ENCODE data around the gene SETD2. TPM values are rescaled to one million over a fixed set of nuclear protein-coding genes. Genes with fewer than 3 reads are reported as not detected.
"Not testable (repeated sequence)": the region's sequence is repeated elsewhere in the genome, so short reads cannot be mapped to it uniquely, and the experiment has no call there.

SETD2 gene
- total RNA-seq, 1 donor = 121 TPM

DNA sequence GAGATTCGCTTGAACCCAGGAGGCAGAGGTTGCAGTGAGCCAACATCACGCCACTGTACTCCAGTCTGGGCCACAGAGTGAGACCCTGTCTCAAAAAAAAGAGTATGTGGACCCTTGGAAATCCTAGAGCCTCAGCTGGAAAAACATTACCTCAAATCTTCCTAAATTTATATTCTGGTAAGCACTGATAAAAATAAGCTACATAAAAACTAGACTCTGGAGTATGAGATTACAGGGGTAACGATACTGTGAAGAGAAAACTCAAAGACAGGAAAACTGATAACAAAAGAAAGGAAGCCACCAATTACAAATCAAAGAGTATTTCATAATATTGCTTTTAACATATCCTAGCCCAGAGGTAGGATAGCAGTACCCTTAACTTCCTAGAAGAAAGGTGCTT, 30.3 kb downstream of the SETD2 start:
- Histone ChIP-seq H3K4me3 (ENCODE audit: low read length) (no peak overlapping the region), H3K4me1 (ENCODE audit: insufficient read depth, low read length) (peaks cover 28% of the 10 kb centered on the region), H3K27me3 (ENCODE audit: insufficient read depth, low read length) (no peaks in the 10 kb centered on the region), H3K9me3 (ENCODE audit: low read depth, low read length) (no peaks in the 10 kb centered on the region)

DNA sequence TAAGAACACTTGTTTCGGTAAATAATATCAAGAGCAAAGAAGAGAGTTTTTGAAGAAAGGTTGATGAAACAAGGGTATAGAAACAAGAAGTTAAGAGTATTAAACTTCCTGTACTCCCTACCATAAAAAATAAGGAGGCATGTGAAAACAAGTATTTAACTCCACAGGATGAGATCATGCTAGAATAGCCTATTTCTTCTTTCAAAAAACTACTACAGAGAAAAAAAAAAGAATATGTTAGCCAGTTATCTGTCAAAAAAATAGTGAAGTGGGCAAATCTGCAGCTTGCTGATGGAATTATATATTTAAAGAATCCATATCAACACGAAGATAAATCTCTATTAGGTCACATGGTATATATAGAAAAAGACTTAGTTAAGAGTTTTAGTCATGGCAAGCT, 33.4 kb downstream of the SETD2 start:
- Histone ChIP-seq H3K4me1 (ENCODE audit: insufficient read depth, low read length) (peaks cover 28% of the 10 kb centered on the region), H3K4me3 (ENCODE audit: low read length) (no peak overlapping the region), H3K9me3 (ENCODE audit: low read depth, low read length) (no peaks in the 10 kb centered on the region), H3K27me3 (ENCODE audit: insufficient read depth, low read length) (no peaks in the 10 kb centered on the region)

DNA sequence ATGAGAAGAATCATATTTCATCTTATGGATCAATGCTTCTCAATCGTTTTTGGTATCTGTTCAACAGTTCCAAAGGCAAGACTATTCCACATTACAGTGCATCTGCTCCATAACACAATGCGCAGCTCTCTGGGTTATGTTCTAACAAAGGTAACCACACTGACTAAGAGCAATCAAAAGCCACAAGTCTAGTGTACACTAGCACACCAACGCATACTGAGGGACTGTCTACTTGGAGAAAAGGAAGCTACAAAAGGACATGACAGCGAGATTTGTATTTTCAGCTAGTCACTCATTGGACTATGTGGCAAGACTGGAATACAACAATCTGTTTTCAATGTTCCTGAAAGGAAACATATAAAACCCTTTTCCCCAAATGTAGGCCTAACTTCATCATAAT, 35.8 kb downstream of the SETD2 start:
- Histone ChIP-seq H3K9me3 (ENCODE audit: low read depth, low read length) (no peaks in the 10 kb centered on the region), H3K27me3 (ENCODE audit: insufficient read depth, low read length) (no peaks in the 10 kb centered on the region)

DNA sequence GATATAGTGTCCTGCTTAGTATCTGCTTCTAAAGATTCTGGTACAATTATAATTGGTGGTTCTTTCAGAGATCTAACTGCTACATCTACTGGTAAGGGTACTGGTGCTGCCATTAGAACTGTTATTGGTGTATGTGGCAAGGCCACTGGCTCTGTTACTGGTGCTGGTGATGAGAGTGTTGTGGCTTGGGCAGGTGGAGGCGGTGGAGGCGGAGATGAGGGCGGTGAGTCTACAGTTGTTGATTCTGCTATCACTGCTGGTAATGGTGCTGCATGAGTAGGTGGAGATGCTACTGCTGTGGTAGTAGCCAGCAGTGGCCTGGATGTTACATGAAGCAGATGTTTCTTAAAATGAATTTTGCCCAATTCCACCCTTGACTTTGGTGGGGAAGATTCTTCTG, 40.1 kb downstream of the SETD2 start:
- H3K4me3 ChIP-seq (ENCODE audit: low read length) = no peak overlapping the region
- H3K4me1 ChIP-seq (ENCODE audit: insufficient read depth, low read length) = no peaks in the 10 kb centered on the region
- H3K27me3 ChIP-seq (ENCODE audit: insufficient read depth, low read length) = no peaks in the 10 kb centered on the region
- no peaks in the 10 kb centered on the region for H3K9me3 ChIP-seq (ENCODE audit: low read depth, low read length)

More for the DNA sequence above, 35.8 kb downstream of the SETD2 start:
- H3K4me1 ChIP-seq (ENCODE audit: insufficient read depth, low read length) = peaks cover 5% of the 10 kb centered on the region
- no peak overlapping the region for H3K4me3 ChIP-seq (ENCODE audit: low read length)

DNA sequence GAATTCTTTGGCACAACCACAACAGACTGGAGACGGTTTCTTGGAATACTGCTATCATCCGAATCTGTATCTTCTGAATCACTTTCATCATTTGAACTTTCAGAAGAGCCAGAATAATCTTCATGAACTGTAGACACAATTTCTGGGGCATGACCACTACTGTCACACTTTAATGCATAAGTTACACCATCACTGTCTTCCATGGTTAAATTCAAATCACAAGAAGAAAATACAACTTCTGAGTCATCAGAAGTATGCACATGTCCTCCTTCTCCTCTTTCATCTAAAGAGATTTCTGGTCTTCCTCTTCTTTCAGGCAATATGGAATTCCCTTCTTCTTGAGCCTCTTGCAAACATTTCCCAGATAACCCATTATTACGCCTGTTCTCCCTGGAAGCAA, 42.5 kb downstream of the SETD2 start:
- no peak overlapping the region for H3K4me3 ChIP-seq (ENCODE audit: low read length)
- H3K27me3 ChIP-seq (ENCODE audit: insufficient read depth, low read length) = no peaks in the 10 kb centered on the region
- H3K4me1 ChIP-seq (ENCODE audit: insufficient read depth, low read length) = no peaks in the 10 kb centered on the region
- H3K9me3 ChIP-seq (ENCODE audit: low read depth, low read length) = no peaks in the 10 kb centered on the region

DNA sequence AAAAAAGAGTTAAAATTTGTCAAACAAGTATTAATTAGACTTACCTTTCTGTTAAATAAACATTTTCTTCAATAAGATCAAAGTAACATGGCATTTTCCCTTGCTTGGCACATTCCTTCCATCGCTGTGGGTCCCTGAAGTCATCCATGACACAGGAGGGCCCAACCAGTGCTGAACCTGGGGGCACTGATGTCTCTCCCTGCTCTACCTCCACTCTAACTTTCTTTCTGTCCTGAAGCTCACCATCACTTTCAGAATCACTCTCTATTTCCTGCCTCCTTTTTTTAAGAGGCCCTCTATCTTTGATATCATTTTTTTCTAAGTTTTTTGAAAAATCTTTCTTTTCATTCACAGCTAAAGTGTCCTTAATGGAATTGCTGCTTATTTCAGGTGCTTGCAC, 43.8 kb downstream of the SETD2 start:
- no peak overlapping the region for H3K4me3 ChIP-seq (ENCODE audit: low read length)
- H3K9me3 ChIP-seq (ENCODE audit: low read depth, low read length) = no peaks in the 10 kb centered on the region
- H3K27me3 ChIP-seq (ENCODE audit: insufficient read depth, low read length) = no peaks in the 10 kb centered on the region
- no peaks in the 10 kb centered on the region for H3K4me1 ChIP-seq (ENCODE audit: insufficient read depth, low read length)

DNA sequence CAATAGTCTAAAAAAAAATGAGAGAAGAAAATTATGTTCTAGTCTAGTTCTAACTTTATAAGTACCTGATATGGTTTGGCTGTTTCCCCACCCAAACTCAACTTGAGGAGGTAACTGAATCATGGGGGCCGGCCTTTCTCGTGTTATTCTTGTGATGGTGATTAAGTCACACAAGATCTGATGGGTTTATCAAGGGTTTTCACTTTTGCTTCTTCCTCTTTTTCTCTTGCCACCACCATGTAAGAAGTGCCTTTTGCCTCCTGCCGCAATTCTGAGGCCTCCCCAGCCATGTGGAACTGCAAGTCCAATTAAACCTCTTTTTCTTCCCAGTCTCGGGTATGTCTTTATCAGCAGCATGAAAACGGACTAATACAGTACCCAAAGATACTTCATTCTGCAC, 44.5 kb downstream of the SETD2 start:
- not testable (repeated sequence) for H3K4me1 ChIP-seq (ENCODE audit: insufficient read depth, low read length); H3K4me3 ChIP-seq (ENCODE audit: low read length); H3K9me3 ChIP-seq (ENCODE audit: low read depth, low read length); H3K27me3 ChIP-seq (ENCODE audit: insufficient read depth, low read length)

DNA sequence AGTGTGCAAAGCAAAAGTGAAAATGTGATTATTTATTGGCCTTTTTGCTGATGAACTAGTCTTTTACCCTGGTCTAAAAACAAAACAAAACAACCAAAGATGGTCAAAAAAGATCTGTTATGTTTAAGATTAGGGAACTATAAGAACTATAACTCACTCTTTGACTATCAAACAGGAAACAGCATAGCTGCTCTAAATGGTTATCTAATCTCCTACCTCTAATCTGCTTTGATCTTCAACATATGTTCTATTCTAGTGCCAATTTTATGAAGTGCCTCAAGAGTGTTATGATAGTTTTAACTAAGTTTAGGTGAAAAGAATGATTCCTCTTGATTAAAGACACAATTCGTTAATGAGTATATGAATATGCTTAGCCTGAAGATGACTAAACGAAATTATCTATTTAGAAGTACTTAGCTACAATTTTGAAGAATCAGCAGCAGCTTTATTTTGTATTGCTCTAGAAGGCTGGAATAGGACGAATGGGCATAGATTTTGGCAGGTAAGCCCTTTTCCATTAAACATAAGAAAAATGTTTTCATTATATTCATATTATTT, 46.0 kb downstream of the SETD2 start:
- H3K9me3 ChIP-seq (ENCODE audit: low read depth, low read length) = no peaks in the 10 kb centered on the region
- H3K4me1 ChIP-seq (ENCODE audit: insufficient read depth, low read length) = no peaks in the 10 kb centered on the region
- no peak overlapping the region for H3K4me3 ChIP-seq (ENCODE audit: low read length)
- no peaks in the 10 kb centered on the region for H3K27me3 ChIP-seq (ENCODE audit: insufficient read depth, low read length)

DNA sequence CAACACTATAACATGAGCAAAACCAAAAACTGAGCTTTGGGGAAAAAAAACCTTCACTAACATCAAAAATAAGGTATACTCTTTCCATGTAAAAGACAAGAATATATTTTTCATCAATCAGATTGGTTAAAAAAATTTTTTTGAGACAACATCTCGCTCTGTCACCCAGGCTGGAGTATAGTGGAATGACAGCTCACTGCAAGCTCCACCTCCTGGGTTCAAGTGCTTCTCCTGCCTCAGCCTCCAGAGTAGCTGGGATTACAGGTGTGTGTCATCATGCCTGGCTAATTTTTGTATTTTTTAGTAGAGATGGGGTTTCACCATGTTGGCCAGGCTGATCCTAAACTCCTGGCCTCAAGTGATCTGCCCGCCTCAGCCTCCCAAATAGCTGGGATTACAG, 48.4 kb downstream of the SETD2 start:
- H3K4me3 ChIP-seq (ENCODE audit: low read length); H3K4me1 ChIP-seq (ENCODE audit: insufficient read depth, low read length); H3K27me3 ChIP-seq (ENCODE audit: insufficient read depth, low read length): not testable (repeated sequence)

DNA sequence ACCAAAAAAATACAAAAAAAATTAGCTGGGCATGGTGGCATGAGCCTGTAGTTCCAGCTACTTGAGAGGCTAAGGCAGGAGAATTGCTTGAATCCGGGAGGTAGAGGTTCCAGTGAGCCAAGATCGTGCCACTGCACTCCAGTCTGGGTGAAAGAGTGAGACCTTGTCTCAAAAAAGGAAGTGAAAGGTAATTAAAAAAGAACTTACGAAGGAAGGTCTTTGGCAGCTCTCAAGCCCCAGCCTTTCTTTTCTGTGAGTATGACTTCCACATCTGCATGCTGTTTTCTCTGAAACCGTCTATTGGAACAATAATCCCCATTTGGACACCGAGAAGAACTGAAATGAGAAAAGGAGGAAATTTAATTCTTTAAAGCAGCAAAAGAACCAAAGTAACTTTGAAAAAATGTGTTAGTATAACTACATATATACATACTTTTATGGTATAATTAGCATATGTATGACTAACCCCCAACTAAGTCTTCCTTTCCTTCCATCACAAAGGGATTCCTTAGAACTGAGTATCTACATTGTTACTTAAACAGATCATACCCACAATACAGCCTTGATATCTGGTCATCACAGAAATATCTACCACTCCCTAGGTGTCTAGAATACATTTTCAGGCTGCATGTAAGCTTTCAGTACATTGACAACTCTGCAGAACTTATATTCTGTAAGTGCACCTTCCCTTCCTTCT, 50.1 kb downstream of the SETD2 start:
- Histone ChIP-seq H3K27me3 (ENCODE audit: insufficient read depth, low read length) (no peaks in the 10 kb centered on the region), H3K4me3 (ENCODE audit: low read length) (no peak overlapping the region), H3K9me3 (ENCODE audit: low read depth, low read length) (no peaks in the 10 kb centered on the region), H3K4me1 (ENCODE audit: insufficient read depth, low read length) (no peaks in the 10 kb centered on the region)

More for the DNA sequence above, 48.4 kb downstream of the SETD2 start:
- H3K9me3 ChIP-seq (ENCODE audit: low read depth, low read length) = not testable (repeated sequence)

DNA sequence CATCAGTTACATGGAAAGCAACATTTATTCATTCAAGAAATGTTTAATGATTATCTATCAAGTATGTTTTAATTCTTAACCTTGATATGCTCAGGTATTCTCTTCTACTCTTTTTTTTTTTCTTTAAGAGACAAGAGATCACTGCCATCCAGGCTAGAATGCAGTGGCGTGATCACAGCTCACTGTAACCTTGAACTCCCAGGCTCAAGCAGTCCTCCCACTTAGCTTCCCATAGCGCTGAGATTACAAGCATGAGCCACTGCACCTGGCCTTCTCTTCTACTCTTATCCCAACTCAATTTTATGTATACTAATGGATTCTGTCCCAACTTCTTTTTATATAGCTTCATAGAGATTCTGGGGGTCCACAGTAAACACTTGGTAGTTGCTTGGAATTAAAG, 50.9 kb downstream of the SETD2 start:
- Histone ChIP-seq H3K27me3 (ENCODE audit: insufficient read depth, low read length) (no peaks in the 10 kb centered on the region), H3K9me3 (ENCODE audit: low read depth, low read length) (no peaks in the 10 kb centered on the region), H3K4me1 (ENCODE audit: insufficient read depth, low read length) (no peaks in the 10 kb centered on the region), H3K4me3 (ENCODE audit: low read length) (no peak overlapping the region)

DNA sequence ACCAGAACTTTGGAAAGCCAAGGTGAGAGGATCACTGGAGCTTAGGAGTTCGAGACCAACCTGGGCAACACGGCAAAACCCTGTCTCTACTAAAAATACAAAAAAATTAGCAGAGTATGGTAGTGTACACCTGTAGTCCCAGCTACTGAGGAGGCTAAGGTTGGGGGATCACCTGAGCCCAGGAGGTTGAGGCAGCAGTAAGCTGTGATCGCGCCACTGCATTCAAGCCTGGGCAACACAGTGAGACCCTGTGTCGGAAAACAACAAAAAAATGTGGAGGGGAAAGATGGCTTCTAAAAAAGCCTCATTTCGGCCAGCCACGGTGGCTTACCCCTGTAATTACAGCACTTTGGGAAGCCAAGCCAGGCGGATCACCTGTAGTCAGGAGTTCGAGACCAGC, 54.5 kb downstream of the SETD2 start:
- no peaks in the 10 kb centered on the region for H3K9me3 ChIP-seq (ENCODE audit: low read depth, low read length)
- H3K4me3 ChIP-seq (ENCODE audit: low read length) = no peak overlapping the region
- no peaks in the 10 kb centered on the region for H3K27me3 ChIP-seq (ENCODE audit: insufficient read depth, low read length)
- H3K4me1 ChIP-seq (ENCODE audit: insufficient read depth, low read length) = no peaks in the 10 kb centered on the region

DNA sequence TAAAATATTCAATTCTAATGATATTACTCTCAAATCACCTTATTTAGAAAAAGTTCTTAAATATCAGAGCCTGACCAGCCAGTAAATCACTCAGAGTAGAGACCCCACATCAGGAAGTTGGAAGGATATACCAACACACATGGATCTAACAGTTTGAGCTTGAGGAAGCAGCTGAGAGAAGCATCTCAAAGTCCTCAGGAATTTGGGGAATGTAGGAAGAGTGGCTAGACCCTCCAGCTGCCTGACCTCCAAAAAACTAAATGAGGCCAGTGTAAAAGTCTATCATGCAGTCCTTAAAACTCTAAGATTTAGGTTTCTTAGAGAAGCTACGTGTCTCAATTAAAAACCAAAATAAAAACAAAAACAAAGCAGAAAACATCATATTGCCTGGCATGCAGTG, 55.4 kb downstream of the SETD2 start:
- H3K9me3 ChIP-seq (ENCODE audit: low read depth, low read length) = no peaks in the 10 kb centered on the region
- H3K27me3 ChIP-seq (ENCODE audit: insufficient read depth, low read length) = no peaks in the 10 kb centered on the region
- H3K4me1 ChIP-seq (ENCODE audit: insufficient read depth, low read length) = no peaks in the 10 kb centered on the region
- no peak overlapping the region for H3K4me3 ChIP-seq (ENCODE audit: low read length)

DNA sequence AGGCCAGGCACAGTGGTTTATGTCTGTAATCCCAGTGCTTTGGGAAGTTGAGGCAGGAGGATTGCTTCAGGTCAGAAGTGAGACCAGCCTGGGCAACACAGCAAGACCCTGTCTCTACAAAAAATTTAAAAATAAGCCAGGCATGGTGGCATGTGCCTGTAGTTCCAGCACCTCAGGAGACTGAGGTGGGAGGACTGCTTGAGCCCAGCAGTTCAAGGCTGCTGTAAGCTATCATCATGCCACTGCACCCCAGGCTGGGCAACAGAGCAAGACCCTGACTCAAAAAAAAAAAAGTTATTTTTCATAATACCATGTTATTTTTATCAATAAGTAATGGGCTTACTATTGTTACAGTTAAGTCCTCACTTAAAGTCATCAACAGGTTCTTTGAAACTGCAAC, 59.7 kb downstream of the SETD2 start:
- Histone ChIP-seq H3K4me1 (ENCODE audit: insufficient read depth, low read length) (no peaks in the 10 kb centered on the region), H3K9me3 (ENCODE audit: low read depth, low read length) (no peaks in the 10 kb centered on the region), H3K4me3 (ENCODE audit: low read length) (no peak overlapping the region), H3K27me3 (ENCODE audit: insufficient read depth, low read length) (no peaks in the 10 kb centered on the region)

DNA sequence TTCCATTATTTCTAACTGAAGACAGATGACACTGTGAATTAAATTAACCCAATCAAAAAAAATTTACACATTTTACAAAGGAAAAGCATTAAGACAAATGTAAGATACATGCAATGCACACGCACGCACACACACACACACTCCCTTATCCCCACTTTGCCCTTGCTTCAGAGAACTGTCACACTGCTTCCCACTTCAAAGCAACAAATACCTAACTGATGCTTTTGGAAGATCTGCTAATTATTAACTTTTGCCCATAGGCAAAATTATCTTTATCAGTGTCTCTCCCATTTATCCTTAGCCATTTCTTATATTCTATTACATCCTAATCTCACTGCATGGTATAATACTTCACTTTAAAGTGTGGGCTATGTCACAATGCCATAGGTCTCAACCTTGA, 60.3 kb downstream of the SETD2 start:
- Histone ChIP-seq H3K4me1 (ENCODE audit: insufficient read depth, low read length) (no peaks in the 10 kb centered on the region), H3K9me3 (ENCODE audit: low read depth, low read length) (no peaks in the 10 kb centered on the region), H3K27me3 (ENCODE audit: insufficient read depth, low read length) (no peaks in the 10 kb centered on the region), H3K4me3 (ENCODE audit: low read length) (no peak overlapping the region)

DNA sequence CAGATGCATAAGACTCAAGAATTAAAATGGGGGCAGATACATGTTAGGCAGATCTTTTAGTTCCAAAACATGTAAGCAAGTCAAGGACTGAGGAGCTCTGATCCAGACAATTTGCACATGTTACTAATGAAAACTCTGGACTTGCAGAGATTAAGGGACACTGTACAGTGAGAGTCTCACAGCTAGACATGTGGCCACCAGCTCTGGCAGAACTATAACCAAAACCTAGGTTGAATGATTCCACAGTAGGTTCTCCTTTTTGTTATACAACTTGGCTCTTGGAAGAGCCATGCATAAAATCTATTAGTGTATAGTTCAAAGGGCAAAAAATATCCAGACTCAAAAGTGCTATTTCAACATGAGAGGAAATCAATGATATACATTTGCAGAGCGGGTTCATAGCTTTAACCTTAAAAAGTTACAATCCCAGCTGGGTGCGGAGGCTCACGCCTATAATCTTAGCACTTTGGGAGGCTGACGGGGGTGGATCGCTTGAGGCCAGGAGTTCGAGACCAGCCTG, 61.8 kb downstream of the SETD2 start:
- Histone ChIP-seq H3K4me3 (ENCODE audit: low read length) (no peak overlapping the region), H3K9me3 (ENCODE audit: low read depth, low read length) (no peaks in the 10 kb centered on the region), H3K27me3 (ENCODE audit: insufficient read depth, low read length) (no peaks in the 10 kb centered on the region), H3K4me1 (ENCODE audit: insufficient read depth, low read length) (no peaks in the 10 kb centered on the region)
